ENCODE measurements around the gene SLC38A7.
"Not testable (repeated sequence)": the region's sequence is repeated elsewhere in the genome, so short reads cannot be mapped to it uniquely, and the experiment has no call there.

Gene SLC38A7

GRCh38 chr16:58639836-58640235 is 44.7 kb downstream of the SLC38A7 start:
- Histone ChIP-seq H3K27ac (ENCODE audit: low read depth, low read length) (no peak overlapping the region), H3K36me3 (ENCODE audit: low read length) (no peaks in the 10 kb centered on the region), H3K4me2 (ENCODE audit: low read depth, low read length, poor library complexity, severe bottlenecking) (no peak overlapping the region), H2AFZ (ENCODE audit: low read depth, low read length, severe bottlenecking) (no peak overlapping the region), H3K27me3 (ENCODE audit: low read length) (no peaks in the 10 kb centered on the region), H3K9me3 (ENCODE audit: insufficient read depth, low read length) (no peaks in the 10 kb centered on the region), H3K9ac (ENCODE audit: low read length) (no peak overlapping the region), H3K9me2 (replicated peaks; ENCODE audit: insufficient read depth, low read length) (no peaks in the 10 kb centered on the region), H4K20me1 (ENCODE audit: low read depth, low read length) (no peaks in the 10 kb centered on the region), H3F3A (ENCODE audit: insufficient read depth) (no peaks in the 10 kb centered on the region), H3K4me3 (ENCODE audit: insufficient read depth, low read length, poor library complexity, severe bottlenecking) (no peak overlapping the region), H3K79me2 (ENCODE audit: insufficient read depth, low read length) (no peaks in the 10 kb centered on the region)
- TF ChIP-seq CTCF (IDR thresholded peaks at IDR 0.05; ENCODE audit: insufficient read depth, low read length, poor library complexity, severe bottlenecking) (no peak), EZH2phosphoT487 (conservative IDR thresholded peaks at IDR 0.05; ENCODE audit: low read length) (no peak)

DNA sequence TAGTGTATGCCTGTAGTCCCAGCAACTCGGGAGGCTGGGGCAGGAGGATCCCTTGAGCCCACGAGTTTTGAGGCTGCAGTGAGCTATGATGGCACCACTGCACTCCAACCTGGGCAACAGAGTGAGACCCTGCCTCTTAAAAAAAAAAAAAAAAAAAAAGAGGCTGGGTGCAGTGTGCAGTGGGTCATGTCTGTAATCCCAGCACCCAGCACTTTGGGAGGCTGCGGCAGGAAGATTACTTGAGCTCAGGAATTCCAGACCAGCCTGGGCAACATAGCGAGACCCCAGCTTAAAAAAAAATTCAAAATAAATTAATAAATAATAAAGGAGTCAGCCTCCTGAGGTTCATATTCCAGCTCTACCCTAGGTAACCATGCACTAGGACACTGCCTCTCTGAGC is 45.3 kb downstream of the SLC38A7 start:
- Histone ChIP-seq H3K4me3 (ENCODE audit: insufficient read depth, low read length, poor library complexity, severe bottlenecking) (no peak overlapping the region), H3K9me3 (ENCODE audit: insufficient read depth, low read length) (no peaks in the 10 kb centered on the region), H3F3A (ENCODE audit: insufficient read depth) (no peaks in the 10 kb centered on the region), H3K27ac (ENCODE audit: low read depth, low read length) (no peak overlapping the region), H3K9me2 (replicated peaks; ENCODE audit: insufficient read depth, low read length) (no peaks in the 10 kb centered on the region), H3K4me2 (ENCODE audit: low read depth, low read length, poor library complexity, severe bottlenecking) (no peak overlapping the region), H2AFZ (ENCODE audit: low read depth, low read length, severe bottlenecking) (no peak overlapping the region), H3K27me3 (ENCODE audit: low read length) (no peaks in the 10 kb centered on the region), H3K36me3 (ENCODE audit: low read length) (no peaks in the 10 kb centered on the region), H3K9ac (ENCODE audit: low read length) (no peak overlapping the region), H3K79me2 (ENCODE audit: insufficient read depth, low read length) (no peaks in the 10 kb centered on the region), H4K20me1 (ENCODE audit: low read depth, low read length) (no peaks in the 10 kb centered on the region)
- TF ChIP-seq CTCF (IDR thresholded peaks at IDR 0.05; ENCODE audit: insufficient read depth, low read length, poor library complexity, severe bottlenecking) (no peak), EZH2phosphoT487 (conservative IDR thresholded peaks at IDR 0.05; ENCODE audit: low read length) (no peak)

DNA sequence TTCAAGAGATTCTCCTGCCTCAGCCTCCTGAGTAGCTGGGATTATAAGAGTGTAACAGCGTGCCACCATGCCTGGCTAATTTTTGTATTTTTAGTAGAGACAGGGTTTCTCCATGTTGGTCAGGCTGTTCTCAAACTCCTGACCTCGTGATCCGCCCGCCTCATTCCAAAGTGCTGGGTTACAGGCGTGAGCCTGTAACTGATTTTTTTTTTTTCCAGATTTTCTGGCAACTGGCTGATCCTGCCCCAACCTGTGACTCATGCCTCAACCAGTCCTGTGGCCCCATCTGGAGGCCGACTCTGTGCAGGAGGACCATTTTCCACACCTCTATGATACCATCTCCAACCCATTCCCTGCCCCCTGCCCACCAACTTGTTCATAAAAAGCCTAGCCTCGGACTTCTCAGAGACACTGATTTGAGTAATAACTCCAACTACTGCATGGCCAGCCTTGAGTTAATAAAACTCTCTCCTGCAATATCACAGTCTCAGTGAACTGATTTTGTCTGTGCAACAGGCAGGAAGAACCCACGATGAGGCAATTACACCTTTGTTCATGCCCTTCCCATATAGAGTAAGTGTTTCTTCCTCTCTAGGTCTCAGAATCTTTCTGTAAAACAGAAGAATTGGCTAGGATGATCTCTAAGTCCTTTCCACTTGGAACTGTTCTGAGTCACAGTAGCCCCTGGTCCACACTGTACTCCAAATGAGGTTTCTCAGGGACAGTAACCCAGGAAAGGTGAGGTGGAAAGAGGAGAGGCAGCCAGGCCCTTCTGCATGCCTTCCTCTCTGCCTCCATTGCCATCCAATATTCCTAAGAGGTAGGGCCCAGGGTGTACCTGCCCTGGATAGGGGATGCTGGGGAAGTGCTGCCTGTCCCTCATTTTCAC is 46.2 kb downstream of the SLC38A7 start:
- Histone ChIP-seq H3K9ac (ENCODE audit: low read length) (no peak overlapping the region), H3K4me2 (ENCODE audit: low read depth, low read length, poor library complexity, severe bottlenecking) (no peak overlapping the region), H3K9me3 (ENCODE audit: insufficient read depth, low read length) (no peaks in the 10 kb centered on the region), H4K20me1 (ENCODE audit: low read depth, low read length) (no peaks in the 10 kb centered on the region), H3K27me3 (ENCODE audit: low read length) (no peaks in the 10 kb centered on the region), H3K27ac (ENCODE audit: low read depth, low read length) (no peak overlapping the region), H3K79me2 (ENCODE audit: insufficient read depth, low read length) (no peaks in the 10 kb centered on the region), H3K36me3 (ENCODE audit: low read length) (no peaks in the 10 kb centered on the region), H2AFZ (ENCODE audit: low read depth, low read length, severe bottlenecking) (no peak overlapping the region), H3F3A (ENCODE audit: insufficient read depth) (no peaks in the 10 kb centered on the region), H3K4me3 (ENCODE audit: insufficient read depth, low read length, poor library complexity, severe bottlenecking) (no peak overlapping the region), H3K9me2 (replicated peaks; ENCODE audit: insufficient read depth, low read length) (no peaks in the 10 kb centered on the region)
- no peak for TF ChIP-seq EZH2phosphoT487 (conservative IDR thresholded peaks at IDR 0.05; ENCODE audit: low read length)
- no peak for TF ChIP-seq CTCF (IDR thresholded peaks at IDR 0.05; ENCODE audit: insufficient read depth, low read length, poor library complexity, severe bottlenecking)

DNA sequence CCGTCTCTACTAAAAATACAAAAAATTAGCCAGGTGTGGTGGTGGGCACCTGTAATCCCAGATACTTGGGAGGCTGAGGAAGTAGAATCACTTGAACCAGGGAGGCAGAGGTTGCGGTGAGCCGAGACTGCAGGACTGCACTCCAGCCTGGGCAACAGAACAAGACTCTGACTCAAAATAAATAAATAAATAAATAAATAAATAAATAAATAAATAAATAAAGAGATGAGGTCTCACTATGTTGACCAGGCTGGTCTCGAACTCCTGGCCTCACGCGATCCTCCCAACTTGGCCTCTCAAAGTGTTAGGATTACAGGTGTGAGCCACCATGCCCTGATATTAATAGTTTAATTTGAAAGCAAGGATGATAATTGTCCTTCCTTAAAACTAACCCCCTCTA is 47.5 kb downstream of the SLC38A7 start:
- H3K9me2 ChIP-seq (replicated peaks; ENCODE audit: insufficient read depth, low read length); H4K20me1 ChIP-seq (ENCODE audit: low read depth, low read length); H3K79me2 ChIP-seq (ENCODE audit: insufficient read depth, low read length); H3K36me3 ChIP-seq (ENCODE audit: low read length); H3K4me2 ChIP-seq (ENCODE audit: low read depth, low read length, poor library complexity, severe bottlenecking); H3K9me3 ChIP-seq (ENCODE audit: insufficient read depth, low read length); H3K27me3 ChIP-seq (ENCODE audit: low read length); H3F3A ChIP-seq (ENCODE audit: insufficient read depth); H3K4me3 ChIP-seq (ENCODE audit: insufficient read depth, low read length, poor library complexity, severe bottlenecking); H3K27ac ChIP-seq (ENCODE audit: low read depth, low read length); H3K9ac ChIP-seq (ENCODE audit: low read length); H2AFZ ChIP-seq (ENCODE audit: low read depth, low read length, severe bottlenecking): not testable (repeated sequence)
